ENCODE results near the gene ZDHHC23. TPM values are rescaled to one million over a fixed set of nuclear protein-coding genes. Genes with fewer than 3 reads are reported as not detected.

The ZDHHC23 gene
- 4.4 TPM for total RNA-seq
- long read RNA-seq, partial matches to known transcripts: 0 of 1 reads
- long read RNA-seq, other reads (novel, unspliced or antisense): 1 of 1 reads

DNA sequence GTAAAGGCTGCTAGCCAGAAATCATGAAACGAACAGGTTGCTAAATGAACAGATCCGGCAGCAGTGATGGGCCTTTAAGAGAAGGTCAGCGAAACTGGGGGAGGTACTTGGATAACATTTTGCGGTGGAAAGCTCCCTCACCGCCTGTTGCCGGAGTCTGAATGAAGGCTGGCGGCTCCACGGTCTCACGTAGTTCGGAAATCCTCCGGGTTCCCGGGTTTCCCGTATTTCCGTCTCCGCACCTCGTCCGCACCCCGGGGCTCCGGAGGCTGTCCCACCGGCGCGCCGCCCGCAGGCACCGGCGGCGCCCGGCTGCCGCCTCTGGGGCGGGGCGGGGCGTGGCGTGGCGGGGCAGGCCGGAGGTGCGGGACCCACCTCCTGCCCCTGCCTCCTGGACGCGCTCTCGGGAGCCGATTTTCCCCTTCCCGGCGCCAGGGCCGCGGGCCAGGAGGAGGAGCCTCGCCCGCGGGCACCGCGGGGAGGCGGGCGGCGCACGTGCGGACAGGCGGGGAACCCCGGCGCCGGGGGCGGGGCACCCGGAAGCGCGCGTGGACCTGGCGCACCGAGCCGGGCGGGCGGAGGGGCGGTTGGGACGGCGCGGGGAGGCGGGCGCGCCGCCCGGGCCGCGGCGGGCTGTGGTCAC is at the start of gene ZDHHC23:
TSS of gene ZDHHC23 (plus strand) at position 642 of the 643 bp plus-strand sequence. CDS start 790 bp downstream, outside the sequence.
- ATAC-seq (peak; percentile 96), DNase-seq (ENCODE audit: missing footprints) (peak; percentile 90)
- intact Hi-C loops (cut with DNase I): loop anchor here (5.0 kb wide), 1 partner anchor 110 kb away; the partner anchor contains the start of genes CCDC191 and QTRT2

DNA sequence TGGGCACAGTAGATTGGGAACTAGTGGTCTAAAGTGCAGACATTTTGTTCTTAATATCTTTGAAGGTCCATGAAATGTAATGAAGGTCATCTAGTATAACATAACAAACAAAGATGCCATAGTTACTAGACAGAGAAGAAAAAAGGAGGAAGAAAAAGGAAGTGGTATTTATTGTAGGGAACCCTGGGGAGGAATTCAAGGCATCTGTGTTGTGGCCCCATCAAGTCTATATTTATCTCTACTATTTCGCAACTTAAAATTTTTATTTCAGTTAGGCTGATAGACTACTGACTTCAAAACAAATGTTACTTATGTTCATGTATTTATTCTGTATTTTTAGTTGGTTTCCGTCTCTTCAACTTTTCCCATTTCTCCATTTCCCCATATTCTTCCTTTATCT is 48.9 kb upstream of the ZDHHC23 start:
- no peak for DNase-seq (ENCODE audit: missing footprints)
- intact Hi-C loops (cut with DNase I): no loop called here
- ATAC-seq: no peak

DNA sequence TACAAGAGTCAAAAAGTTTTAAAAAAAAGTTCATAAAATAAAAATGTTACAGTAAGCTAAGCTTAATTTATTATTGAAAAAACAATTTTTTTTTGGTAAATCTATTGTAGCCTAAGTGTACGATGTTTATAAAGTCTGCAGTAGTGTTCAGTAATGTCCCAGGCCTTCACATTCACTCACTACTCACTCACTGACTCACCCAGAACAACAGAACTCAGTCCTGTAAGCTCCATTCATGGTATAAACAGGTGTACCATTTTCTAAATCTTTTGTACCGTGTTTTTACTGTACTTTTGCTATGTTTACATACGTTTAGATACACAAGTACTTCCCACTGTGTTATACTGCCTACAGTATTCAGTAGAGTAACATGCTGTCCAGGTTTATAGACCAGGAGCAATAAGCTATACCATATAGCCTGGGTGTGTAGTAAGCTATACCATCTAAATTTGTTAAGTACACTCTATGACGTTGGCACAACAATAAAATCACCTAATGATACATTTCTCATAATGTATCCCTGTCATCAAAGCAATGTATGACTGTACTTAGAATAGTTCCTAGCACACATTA is 41.2 kb upstream of the ZDHHC23 start:
- DNase-seq (ENCODE audit: missing footprints) (no peak), ATAC-seq (no peak)
- intact Hi-C loops (cut with DNase I): no loop called here

GRCh38 chr3:113908133-113908532 is 39.7 kb upstream of the ZDHHC23 start:
- ATAC-seq (no peak), DNase-seq (ENCODE audit: missing footprints) (no peak)
- intact Hi-C loops (cut with DNase I): no loop called here

- ATAC-seq (no peak), DNase-seq (ENCODE audit: missing footprints) (no peak)
- intact Hi-C loops (cut with DNase I): loop anchor here (5.0 kb wide), 1 partner anchor 74 kb away; the partner anchor contains the start of gene GRAMD1C
Measured at GRCh38 chr3:113910966-113911365, 36.8 kb upstream of the ZDHHC23 start.

DNA sequence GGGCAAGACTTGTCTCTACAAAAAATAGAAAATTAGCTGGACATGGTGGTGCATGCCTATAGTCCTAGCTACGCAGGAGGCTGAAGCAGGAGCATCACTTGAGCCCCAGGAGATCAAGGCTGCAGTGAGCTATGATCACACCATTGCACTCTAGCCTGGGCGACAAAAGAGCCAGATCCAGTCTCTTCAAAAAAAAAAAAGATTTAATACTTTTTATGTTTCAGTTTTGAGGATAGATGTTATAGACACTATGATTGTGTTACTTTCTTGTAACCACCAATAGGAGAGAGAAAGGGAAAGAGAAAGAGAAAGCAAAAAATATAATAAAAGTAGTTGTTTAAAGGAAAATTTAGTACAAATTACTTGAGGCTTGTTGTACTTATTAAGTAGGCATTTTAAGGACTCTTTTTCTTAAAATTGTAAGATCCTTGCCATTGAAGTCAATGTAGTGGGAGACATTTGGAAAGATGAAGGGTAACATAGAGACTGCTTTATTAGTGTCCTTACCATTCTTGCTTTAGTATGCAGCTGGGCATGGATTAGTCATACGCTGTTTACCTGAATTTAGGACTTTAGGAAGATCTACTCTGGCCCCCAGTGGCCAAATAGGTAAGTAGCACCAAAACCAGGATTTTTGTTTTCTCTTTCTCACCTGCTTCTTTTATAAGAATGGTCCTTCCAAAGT is 35.1 kb upstream of the ZDHHC23 start:
- ATAC-seq (no peak), DNase-seq (ENCODE audit: missing footprints) (no peak)
- intact Hi-C loops (cut with DNase I): loop anchor here (5.0 kb wide), 1 partner anchor 75 kb away; the partner anchor contains the start of gene GRAMD1C

DNA sequence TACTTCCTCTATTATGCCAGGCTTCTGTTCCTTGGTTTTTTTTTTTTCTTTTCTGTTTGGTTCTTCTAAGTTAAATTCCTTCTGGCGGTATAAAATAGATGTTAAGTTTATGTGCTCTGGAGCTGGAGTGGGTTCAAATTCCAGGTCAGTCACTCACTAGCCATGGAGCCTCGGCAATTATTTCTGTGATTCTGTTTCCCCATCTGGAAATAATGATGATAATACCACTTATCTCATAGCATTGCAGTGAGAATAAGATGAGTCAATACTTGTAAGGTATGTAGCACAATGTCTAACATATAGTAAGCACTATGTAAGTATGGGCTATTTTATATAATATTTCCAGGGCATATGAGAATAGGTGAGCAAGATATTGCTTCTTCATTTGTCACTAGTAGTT is 33.2 kb upstream of the ZDHHC23 start:
- intact Hi-C loops (cut with DNase I): loop anchor here (5.0 kb wide), 1 partner anchor 77 kb away; the partner anchor contains the start of gene GRAMD1C

DNA sequence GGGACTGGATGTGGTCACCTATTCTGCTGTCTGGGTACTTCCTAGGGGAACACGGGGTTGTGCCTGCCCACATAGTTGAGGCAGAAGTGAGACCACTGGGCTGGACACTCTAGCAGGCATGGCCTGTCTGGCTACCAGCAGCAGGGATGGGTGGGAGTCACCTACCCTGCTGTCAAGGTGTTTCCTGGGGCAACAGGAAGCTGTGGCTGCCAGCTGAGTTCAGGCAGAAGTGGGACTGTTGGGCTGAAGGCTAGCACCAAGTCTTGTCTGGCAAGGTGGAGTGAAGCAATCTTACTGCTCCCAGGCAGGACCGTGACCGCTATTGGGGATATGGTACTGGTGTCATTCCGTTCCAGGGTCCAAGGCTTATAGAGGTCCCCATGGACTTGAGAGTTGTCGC is 20.3 kb upstream of the ZDHHC23 start:
- DNase-seq (ENCODE audit: missing footprints) (no peak), ATAC-seq (no peak)
- intact Hi-C loops (cut with DNase I): no loop called here

More for the DNA sequence above, 33.2 kb upstream of the ZDHHC23 start:
- no peak for DNase-seq (ENCODE audit: missing footprints)
- no peak for ATAC-seq

DNA sequence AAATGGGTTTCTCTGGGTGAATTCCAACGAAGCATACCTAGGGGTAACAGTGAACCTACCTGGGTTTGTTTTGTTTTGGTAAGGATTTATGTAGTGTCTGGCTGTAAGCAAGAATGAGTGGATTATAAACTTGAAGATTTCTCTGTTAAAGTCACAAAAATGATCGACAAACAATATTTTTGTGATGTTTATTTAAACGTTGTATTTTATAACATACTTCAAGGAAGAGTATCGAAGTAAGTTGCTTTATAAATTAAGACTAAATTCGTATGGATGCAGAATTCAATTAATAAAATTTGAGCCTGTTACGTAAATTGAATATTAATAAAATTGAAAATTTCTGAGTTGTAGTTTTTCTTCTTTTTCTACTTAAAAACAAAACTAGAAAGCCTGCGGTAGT is 982 bp upstream of the ZDHHC23 start:
- no peak for ATAC-seq
- DNase-seq (ENCODE audit: missing footprints): no peak
- intact Hi-C loops (cut with DNase I): loop anchor here (5.0 kb wide), 1 partner anchor 110 kb away; the partner anchor contains the start of genes CCDC191 and QTRT2

DNA sequence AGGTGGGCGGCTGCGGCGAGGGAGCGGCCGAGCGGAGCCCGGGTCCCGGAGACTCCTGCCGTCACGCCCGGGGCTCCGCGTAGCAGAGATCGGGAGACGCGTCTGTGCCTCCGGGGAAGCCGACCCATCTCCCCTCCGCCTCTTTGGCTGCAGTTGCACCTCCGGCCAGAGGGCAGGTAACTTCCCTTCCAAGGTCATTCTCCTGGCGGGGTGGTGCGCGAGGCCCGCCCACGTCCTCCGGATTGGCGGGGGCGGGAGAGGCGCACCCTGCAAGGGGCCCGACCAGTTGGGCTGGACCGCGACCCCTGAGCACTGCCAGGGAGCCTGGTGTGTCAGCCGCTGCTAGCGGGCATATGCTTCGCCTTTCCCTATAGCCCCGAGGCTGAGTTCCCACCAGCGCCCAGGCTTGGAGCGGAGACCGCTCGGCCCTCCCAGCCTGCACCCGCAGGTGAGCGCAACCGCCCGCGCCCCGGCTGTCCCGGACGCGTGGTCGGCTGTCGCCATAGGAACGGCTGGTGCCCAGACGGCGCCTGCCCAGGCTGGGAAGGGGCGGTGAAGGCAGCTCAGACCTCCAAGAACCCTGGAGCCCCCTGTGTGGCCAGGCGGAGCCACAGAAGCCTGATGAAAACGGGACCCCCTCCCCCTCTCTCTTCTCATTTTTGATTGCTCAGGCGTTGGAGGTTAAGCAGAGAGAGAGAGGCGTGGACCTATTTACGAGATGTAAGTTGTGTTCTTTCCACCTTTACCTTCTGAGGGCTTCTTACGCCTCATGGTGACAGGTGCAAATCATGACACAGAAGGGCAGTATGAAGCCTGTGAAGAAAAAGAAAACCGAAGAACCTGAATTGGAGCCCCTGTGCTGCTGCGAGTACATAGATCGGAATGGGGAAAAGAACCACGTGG is 453 bp downstream of the ZDHHC23 start:
- intact Hi-C loops (cut with DNase I): loop anchor here (5.0 kb wide), 1 partner anchor 109 kb away; the partner anchor contains the start of genes CCDC191 and QTRT2
- ATAC-seq (peak; percentile 24), DNase-seq (ENCODE audit: missing footprints) (peak; percentile 73)

DNA sequence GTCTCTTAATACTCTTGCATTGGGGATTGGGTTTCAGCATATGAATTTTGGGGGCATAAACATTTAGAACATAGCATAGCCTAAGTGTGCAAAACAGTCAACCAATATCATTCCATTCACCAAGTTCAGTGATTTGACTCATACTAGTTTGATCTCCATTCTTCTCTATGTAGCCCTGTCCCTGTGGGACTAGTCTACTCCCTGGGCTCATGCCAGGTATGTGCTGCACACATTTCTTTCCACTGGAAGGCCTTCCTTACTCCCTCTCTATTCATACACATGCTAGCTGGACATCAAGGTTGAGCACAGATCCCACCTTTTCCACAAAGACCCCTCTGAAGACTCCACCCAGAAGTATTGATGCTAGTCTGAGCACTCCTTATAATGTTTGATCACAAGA is 5.1 kb downstream of the ZDHHC23 start:
- DNase-seq (ENCODE audit: missing footprints) (no peak), ATAC-seq (no peak)
- intact Hi-C loops (cut with DNase I): no loop called here

DNA sequence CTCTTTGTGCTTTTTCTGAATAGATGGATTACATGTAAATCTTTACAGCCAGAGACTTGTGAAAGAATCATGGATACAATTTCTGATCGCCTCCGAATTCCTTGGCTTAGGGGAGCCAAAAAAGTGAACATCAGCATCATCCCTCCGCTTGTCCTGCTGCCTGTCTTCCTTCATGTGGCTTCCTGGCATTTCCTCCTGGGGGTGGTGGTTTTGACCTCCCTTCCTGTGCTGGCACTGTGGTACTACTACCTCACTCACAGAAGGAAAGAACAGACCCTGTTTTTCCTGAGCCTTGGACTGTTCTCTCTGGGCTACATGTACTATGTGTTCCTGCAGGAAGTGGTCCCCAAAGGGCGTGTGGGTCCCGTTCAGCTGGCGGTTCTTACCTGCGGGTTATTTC is 5.9 kb downstream of the ZDHHC23 start:
- DNase-seq (ENCODE audit: missing footprints): no peak
- no peak for ATAC-seq
- intact Hi-C loops (cut with DNase I): no loop called here

- ATAC-seq (peak; percentile 8), DNase-seq (ENCODE audit: missing footprints) (no peak)
- intact Hi-C loops (cut with DNase I): no loop called here
Measured at GRCh38 chr3:113954091-113954685, 6.4 kb downstream of the ZDHHC23 start.

- intact Hi-C loops (cut with DNase I): no loop called here
- ATAC-seq (no peak), DNase-seq (ENCODE audit: missing footprints) (no peak)
Measured at GRCh38 chr3:113963879-113964278, 16.1 kb downstream of the ZDHHC23 start.

GRCh38 chr3:113966172-113966571 is 18.4 kb downstream of the ZDHHC23 start:
- intact Hi-C loops (cut with DNase I): no loop called here
- no peak for DNase-seq (ENCODE audit: missing footprints)
- ATAC-seq: no peak

- peak; percentile 71 for ATAC-seq
Measured at GRCh38 chr3:113968986-113969385, 21.2 kb downstream of the ZDHHC23 start.

GRCh38 chr3:113977822-113978221 is 30.0 kb downstream of the ZDHHC23 start:
- DNase-seq (ENCODE audit: missing footprints): no peak
- intact Hi-C loops (cut with DNase I): no loop called here
- ATAC-seq: no peak

More at GRCh38 chr3:113968986-113969385, 21.2 kb downstream of the ZDHHC23 start:
- DNase-seq (ENCODE audit: missing footprints): no peak
- intact Hi-C loops (cut with DNase I): no loop called here

GRCh38 chr3:113979916-113980315 is 32.1 kb downstream of the ZDHHC23 start:
- no peak for ATAC-seq
- DNase-seq (ENCODE audit: missing footprints): no peak
- intact Hi-C loops (cut with DNase I): no loop called here

All from Right ventricle myocardium inferior (tissue), 1 donor.